GM12891 (cell line): Measurements from ENCODE around the gene QPRT.

Experiments
- PAX5 ChIP-seq: IDR thresholded peaks from 2 replicates; pipeline ENCODE4 v1.6.1; 2011; ENCODE audit warnings: low read length, moderate library complexity, mild to moderate bottlenecking; ENCODE audit not compliant: insufficient read depth, severe bottlenecking
- POLR2A ChIP-seq: IDR thresholded peaks from 2 replicates; pipeline ENCODE4 v1.6.1; 2011; ENCODE audit warnings: low read depth, low read length, control low read depth
- POLR2AphosphoS5 ChIP-seq: IDR thresholded peaks from 2 replicates; pipeline ENCODE4 v1.6.1; 2011; ENCODE audit warnings: low read depth, low read length, control low read depth
- SPI1 ChIP-seq: IDR thresholded peaks from 2 replicates; pipeline ENCODE4 v1.6.1; 2011; ENCODE audit warnings: low read depth, low read length, control low read depth
- TAF1 ChIP-seq: IDR thresholded peaks from 2 replicates; pipeline ENCODE4 v1.6.1; 2011; ENCODE audit warnings: low read depth, low read length, control low read depth

- no peak for TF ChIP-seq SPI1
- TF ChIP-seq POLR2A = no peak
- no peak for TF ChIP-seq PAX5
- no peak for TF ChIP-seq POLR2AphosphoS5
- no peak for TF ChIP-seq TAF1
These were observed 58.7 kb downstream of the QPRT start for GRCh38 chr16:29737713-29738112.
